Adrenal gland (tissue), 12 donors: ENCODE data around the gene YWHAQ. TPM values are rescaled to one million over a fixed set of nuclear protein-coding genes. Genes with fewer than 3 reads are reported as not detected.
A peak's percentile ranks its signal among the peaks of the same experiment; 100 is the strongest.

Source experiments
- DNase-seq, 7 donors: peaks; one replicate each; pipeline ENCODE4 v3.0.0-alpha.2; 2019 to 2020
- H3K27ac ChIP-seq, 5 donors: fragments of 200-600 bp; sonication (generic) in 4 of 5; 1 replicate in 3 of 5; 2 replicates in 2 of 5; pipeline versions ENCODE4 v1.5.1 to v1.8.0; 2016 to 2020; ENCODE audit warnings: mild to moderate bottlenecking in 1 of 5
- H3K27me3 ChIP-seq: fragments of 200-600 bp; 2 replicates; pipeline ENCODE4 v1.8.0; 2021
- H3K36me3 ChIP-seq, 2 donors: fragments of 200-600 bp; replicated peaks in 1 of 2; 1 replicate in 1 of 2; 2 replicates in 1 of 2; pipeline versions ENCODE4 v1.5.1 to v1.8.0; 2018 to 2022
- H3K4me1 ChIP-seq, 2 donors: fragments of 200-600 bp; replicated peaks in 1 of 2; 1 replicate in 1 of 2; 2 replicates in 1 of 2; pipeline versions ENCODE4 v1.5.1 to v1.8.0; 2018 to 2021
- H3K4me3 ChIP-seq, 4 donors: fragments of 200-600 bp; sonication (generic) in 3 of 4; one replicate each; pipeline ENCODE4 v1.5.1; 2016 to 2018
- H3K9me3 ChIP-seq, 3 donors: fragments of 200-600 bp; sonication (generic) in 1 of 3; replicated peaks in 1 of 3; 1 replicate in 2 of 3; 2 replicates in 1 of 3; pipeline versions ENCODE4 v1.5.1 to v1.8.0; 2016 to 2021
- POLR2A ChIP-seq, 2 donors: fragments of 450-650 bp; IDR thresholded peaks; one replicate each; pipeline ENCODE4 v1.6.1; 2017; ENCODE audit warnings: antibody characterized with exemption in 2 of 2, mild to moderate bottlenecking in 2 of 2, moderate library complexity in 1 of 2
- WGBS, 4 donors: extraction: QIAGEN DNeasy Blood & Tissue Kit in 2 of 4; methylation state at CpG; one replicate each; pipeline versions ENCODE4 v1.1.5 to v1.1.7; 2013 to 2017; 5-methylcytosine and 5-hydroxymethylcytosine counted together
- intact Hi-C, 2 donors: fragments of 100-400 bp; cut with DNase I; formaldehyde crosslinking; loops; one replicate each; pipeline versions ENCODE4 v1.14.1 to v1.15.0; 2022 to 2023
- polyA plus RNA-seq, 3 donors: library from polyadenylated mRNA; stranded (reverse); fragments of 200-250 nt in 2 of 3; fragments of 350-450 nt in 1 of 3; fragmentation: Illumina TruSeq in 1 of 3; extraction: RNeasy Lipid Tissue Mini Kit (QIAGEN cat#74804) in 1 of 3; gene quantifications; one replicate each; pipeline ENCODE4 v1.2.3, GENCODE V29; 2013 to 2014
- total RNA-seq, 9 donors: library from RNA; depleted of rRNA in 4 of 9; stranded (reverse); fragments of >200 nt in 4 of 9; fragments of 120-200 nt in 1 of 9; fragmentation: NEBNext Ultra II Directional in 1 of 9; extraction: Animal tissue kit (Norgen Biotek cat#: 25700) in 1 of 9; gene quantifications; one replicate each; pipeline versions ENCODE4 v1.1.0 to v1.2.4, GENCODE V29; 2013 to 2023
- TF ChIP-seq, protein P1 (sequence below), 6 experiments: fragments of 450-650 bp in 4 of 6; fragments of 200-600 bp in 2 of 6; sonication (generic) in 1 of 6; IDR thresholded peaks; 1 replicate in 5 of 6; 2 replicates in 1 of 6; pipeline versions ENCODE4 v1.5.1 to v1.8.0; 2016 to 2021; ENCODE audit warnings: antibody characterized with exemption in 6 of 6, mild to moderate bottlenecking in 2 of 6, moderate library complexity in 1 of 6
- donor health status: healthy with polysubstance abuse.
- donor health status: Bipolar disorder and iron deficiency.
- donor health status: DM: yes; HTN: yes; CAD: no.
- donor health status: DM: no; HTN: no; CAD: no.
- donor health status: DM: no; HTN: no; CAD: no.
- donor health status: DM: yes; HTN: yes; CAD: no.

Gene YWHAQ
- total and polyA plus RNA-seq, 12 donors = 74.1 to 477 (median 241) TPM

DNA sequence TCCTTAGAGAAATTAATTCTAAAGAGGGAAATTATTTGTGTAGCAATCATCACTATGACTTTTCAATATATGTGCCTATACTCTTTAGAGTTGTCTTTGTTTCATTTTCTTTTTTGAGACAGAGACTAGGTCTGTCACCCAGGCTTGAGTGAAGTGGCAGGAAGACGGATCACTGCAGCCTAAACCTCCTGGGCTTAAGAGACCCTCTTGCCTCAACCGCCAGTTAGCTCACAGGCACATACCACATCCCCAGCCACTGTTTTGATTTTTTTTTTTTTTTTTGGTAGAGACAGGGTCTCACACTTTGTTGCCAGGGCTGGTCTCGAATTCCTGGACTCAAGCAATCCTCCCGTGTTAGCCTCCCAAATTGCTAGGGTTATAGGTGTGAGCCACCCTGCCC, 12.4 kb downstream of the YWHAQ start:
- Histone ChIP-seq H3K27ac (no peak overlapping the region), H3K9me3 (no peaks in the 10 kb centered on the region), H3K4me3 (no peak overlapping the region), H3K4me1 (peaks cover 13 to 35% of the 10 kb centered on the region in 2 donors), H3K36me3 (peaks cover 0 to 6% of the 10 kb centered on the region in 2 donors), H3K27me3 (no peaks in the 10 kb centered on the region)
- WGBS, 4 donors = 85 to 91% (median 89%) methylated on average over 4 of the region's 4 CpGs
- TF ChIP-seq, protein P1, sequence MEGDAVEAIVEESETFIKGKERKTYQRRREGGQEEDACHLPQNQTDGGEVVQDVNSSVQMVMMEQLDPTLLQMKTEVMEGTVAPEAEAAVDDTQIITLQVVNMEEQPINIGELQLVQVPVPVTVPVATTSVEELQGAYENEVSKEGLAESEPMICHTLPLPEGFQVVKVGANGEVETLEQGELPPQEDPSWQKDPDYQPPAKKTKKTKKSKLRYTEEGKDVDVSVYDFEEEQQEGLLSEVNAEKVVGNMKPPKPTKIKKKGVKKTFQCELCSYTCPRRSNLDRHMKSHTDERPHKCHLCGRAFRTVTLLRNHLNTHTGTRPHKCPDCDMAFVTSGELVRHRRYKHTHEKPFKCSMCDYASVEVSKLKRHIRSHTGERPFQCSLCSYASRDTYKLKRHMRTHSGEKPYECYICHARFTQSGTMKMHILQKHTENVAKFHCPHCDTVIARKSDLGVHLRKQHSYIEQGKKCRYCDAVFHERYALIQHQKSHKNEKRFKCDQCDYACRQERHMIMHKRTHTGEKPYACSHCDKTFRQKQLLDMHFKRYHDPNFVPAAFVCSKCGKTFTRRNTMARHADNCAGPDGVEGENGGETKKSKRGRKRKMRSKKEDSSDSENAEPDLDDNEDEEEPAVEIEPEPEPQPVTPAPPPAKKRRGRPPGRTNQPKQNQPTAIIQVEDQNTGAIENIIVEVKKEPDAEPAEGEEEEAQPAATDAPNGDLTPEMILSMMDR (IDR thresholded peaks at IDR 0.05) = no peak
- TF ChIP-seq POLR2A (IDR thresholded peaks at IDR 0.05) = no peak
- intact Hi-C loops = no loop called here
- DNase-seq = no peak

DNA sequence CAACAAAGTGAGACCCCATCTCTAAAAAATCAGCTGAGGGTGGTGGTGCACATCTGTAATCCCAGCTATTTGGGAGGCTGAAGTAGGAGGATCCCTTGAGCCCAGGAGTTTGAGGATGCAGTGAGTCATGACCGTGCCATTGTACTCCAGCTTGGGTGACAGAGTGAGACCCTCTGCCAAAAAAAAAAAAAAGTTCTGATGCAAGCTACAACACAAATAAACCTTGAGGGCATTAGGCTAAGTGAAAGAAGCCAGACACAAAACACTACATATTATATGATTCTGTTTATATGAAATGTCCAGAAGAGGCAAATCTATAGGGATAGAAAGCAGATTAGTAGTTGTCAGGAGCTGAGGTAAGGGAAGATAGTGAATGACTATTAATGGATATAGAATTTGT, 13.0 kb downstream of the YWHAQ start:
- 40 to 56% (median 46%) methylated on average over 1 of the region's 1 CpG for WGBS, 4 donors
- H3K27ac ChIP-seq = peak overlapping the region in 1 of 5 donors; percentile 5
- H3K4me3 ChIP-seq = no peak overlapping the region
- peak in 1 of 7 donors; percentile 35 for DNase-seq
- no peaks in the 10 kb centered on the region for H3K27me3 ChIP-seq
- no peaks in the 10 kb centered on the region for H3K36me3 ChIP-seq
- TF ChIP-seq POLR2A (IDR thresholded peaks at IDR 0.05) = no peak
- TF ChIP-seq, protein P1 (IDR thresholded peaks at IDR 0.05) = no peak
- peaks cover 16 to 42% of the 10 kb centered on the region in 2 donors for H3K4me1 ChIP-seq
- intact Hi-C loops = no loop called here
- H3K9me3 ChIP-seq = no peaks in the 10 kb centered on the region

DNA sequence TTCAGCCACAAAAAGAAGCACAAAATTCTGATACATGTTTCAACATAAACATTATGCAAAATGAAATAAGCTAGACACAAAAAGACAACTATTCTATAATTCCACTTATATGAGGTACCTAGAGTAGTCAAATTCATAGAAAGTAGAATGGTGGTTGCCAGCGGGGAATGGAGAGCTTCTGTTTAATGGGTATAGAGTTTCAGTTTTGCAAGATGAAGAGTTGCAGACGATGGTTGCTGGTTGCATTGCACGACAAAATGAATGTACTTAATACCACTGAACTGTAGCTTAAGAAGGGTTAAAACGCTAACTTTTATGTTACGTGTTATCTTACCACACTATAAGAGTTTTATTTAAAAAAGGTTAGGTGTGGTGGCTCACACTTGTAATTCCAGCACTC, 13.5 kb downstream of the YWHAQ start:
- H3K4me1 ChIP-seq = peaks cover 16 to 45% of the 10 kb centered on the region in 2 donors
- no peaks in the 10 kb centered on the region for H3K36me3 ChIP-seq
- no peak for DNase-seq
- H3K27me3 ChIP-seq = no peaks in the 10 kb centered on the region
- intact Hi-C loops = no loop called here
- TF ChIP-seq, protein P1 (IDR thresholded peaks at IDR 0.05) = no peak
- no peak for TF ChIP-seq POLR2A (IDR thresholded peaks at IDR 0.05)
- no peaks in the 10 kb centered on the region for H3K9me3 ChIP-seq
- H3K4me3 ChIP-seq = no peak overlapping the region
- H3K27ac ChIP-seq = no peak overlapping the region
- 97 to 99% (median 98%) methylated on average over 5 of the region's 5 CpGs for WGBS, 4 donors

DNA sequence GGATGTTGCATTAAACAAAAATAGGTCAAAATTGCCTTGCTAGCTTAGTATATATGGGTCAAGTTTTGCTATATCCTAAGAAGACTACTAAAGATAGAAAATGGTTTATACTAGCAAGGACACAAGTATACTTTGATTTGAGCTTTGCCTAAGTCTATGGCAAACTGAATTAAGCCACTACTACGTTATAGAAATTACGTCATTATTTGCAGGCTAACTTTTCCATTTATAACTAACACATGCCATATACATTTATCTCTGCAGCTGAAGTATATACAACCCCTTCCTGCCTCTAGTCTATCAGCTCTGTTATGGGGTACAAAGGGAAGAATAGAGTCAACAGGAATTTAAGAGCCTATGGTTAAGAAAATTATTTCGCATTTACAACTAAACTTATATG, 16.2 kb downstream of the YWHAQ start:
- TF ChIP-seq, protein P1 (IDR thresholded peaks at IDR 0.05) = no peak
- TF ChIP-seq POLR2A (IDR thresholded peaks at IDR 0.05) = no peak
- Histone ChIP-seq H3K4me1 (peaks cover 16 to 47% of the 10 kb centered on the region in 2 donors), H3K9me3 (no peaks in the 10 kb centered on the region), H3K27ac (no peak overlapping the region), H3K27me3 (no peaks in the 10 kb centered on the region), H3K36me3 (no peaks in the 10 kb centered on the region), H3K4me3 (no peak overlapping the region)
- no peak for DNase-seq
- intact Hi-C loops = no loop called here
- 72 to 88% (median 86%) methylated on average over 3 of the region's 3 CpGs for WGBS, 4 donors
